Sciatic nerve (tissue), 2 donors: ENCODE measurements around the gene QDPR. TPM values are rescaled to one million over a fixed set of nuclear protein-coding genes. Genes with fewer than 3 reads are reported as not detected.
"Not testable (repeated sequence)": the region's sequence is repeated elsewhere in the genome, so short reads cannot be mapped to it uniquely, and the experiment has no call there.

Experiments
- ATAC-seq: fragments of 200-7000 bp; cut with Tn5 transposase; one replicate; pipeline ENCODE4 v1.9.1; 2020; ENCODE audit warnings: mild to moderate bottlenecking, moderate library complexity
- DNase-seq: peaks from one replicate; pipeline ENCODE4 v3.0.0-alpha.2; 2020; ENCODE audit warnings: low spot score
- intact Hi-C: fragments of 100-400 bp; cut with DNase I; formaldehyde crosslinking; loops from one replicate; pipeline ENCODE4 v1.14.2; 2022
- total RNA-seq: library from RNA; stranded (reverse); fragmentation: NEBNext Ultra II Directional; extraction: Animal tissue kit (Norgen Biotek cat#: 25700); gene quantifications from one replicate; pipeline ENCODE4 v1.2.1, GENCODE V29; 2021
- donor health status: DM: no; HTN: no; CAD: no.
- donor health status: DM: no; HTN: no; CAD: no.

The QDPR gene
- total RNA-seq, 1 donor from 2014 or later: 33.2 TPM

DNA sequence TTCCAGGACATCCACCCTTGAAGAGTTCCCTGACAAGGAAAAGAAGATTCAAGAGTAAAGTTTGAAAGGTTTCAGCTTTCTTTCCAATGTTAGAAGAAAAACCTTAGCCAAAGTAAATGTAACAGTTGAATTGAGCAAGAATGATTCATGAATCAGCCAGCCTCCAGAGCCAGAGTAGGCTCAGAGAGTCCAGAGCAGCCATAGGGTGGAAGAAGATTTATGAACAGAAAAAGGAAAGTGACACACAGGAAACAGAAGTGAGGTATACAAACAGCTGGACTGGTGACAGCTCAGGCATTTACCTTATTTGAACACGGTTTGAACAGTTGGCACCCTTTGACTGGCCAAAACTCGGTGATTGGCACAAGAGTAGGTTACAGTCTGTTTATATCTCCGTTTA, 63.2 kb downstream of the QDPR start:
- ATAC-seq (peak; percentile 85), DNase-seq (no peak)
- intact Hi-C loops: no loop called here

DNA sequence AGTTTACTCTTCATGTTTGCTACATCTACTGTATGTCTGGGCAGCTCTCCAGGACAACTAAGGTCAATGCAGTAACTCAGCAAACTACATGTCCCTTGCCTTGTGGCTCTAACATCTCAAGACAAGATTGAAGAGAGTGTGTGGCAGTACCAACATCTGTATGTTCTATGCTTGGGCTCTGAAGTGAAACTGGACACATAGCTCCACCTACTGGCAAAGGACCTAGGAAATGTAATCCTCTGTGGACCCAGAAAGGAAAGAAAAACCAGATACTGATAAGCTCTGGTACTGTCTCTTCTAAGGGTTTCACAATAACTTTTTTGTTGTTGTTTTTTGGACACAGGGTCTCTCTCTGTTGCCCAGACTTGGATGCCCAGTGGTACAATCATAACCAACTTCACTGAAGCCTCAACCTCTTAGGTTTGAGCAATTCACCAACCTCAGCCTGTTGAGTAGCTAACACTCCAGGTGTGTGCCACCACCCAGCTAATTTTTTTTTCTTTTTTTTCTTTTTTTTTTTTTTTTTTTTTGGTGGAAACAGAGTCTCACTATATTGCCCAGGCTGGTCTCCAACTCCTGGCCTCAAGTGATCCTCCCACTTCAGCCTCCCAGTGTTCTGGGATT, 64.1 kb downstream of the QDPR start:
- DNase-seq (no peak), ATAC-seq (peak; percentile 94)
- intact Hi-C loops: no loop called here

DNA sequence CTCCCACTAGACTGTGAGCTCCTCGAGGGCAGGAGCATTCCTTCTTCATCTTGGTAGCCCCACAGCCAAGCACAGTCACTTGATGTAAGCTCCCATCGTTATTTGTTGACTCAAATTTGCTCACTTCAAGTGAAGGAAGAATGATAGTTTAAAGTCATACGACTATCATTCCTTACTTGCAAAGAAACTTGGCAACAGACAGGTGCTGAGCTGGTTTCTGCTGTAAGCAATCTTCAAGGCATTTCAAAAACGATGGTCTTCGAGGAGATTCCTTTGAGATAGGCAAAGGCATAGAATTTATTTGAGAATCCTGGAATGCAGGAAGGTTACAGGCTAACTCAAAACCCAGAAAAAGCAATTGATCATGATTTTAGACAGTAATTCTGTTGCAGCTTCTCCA, 64.8 kb downstream of the QDPR start:
- DNase-seq: no peak
- ATAC-seq: no peak
- intact Hi-C loops: no loop called here

DNA sequence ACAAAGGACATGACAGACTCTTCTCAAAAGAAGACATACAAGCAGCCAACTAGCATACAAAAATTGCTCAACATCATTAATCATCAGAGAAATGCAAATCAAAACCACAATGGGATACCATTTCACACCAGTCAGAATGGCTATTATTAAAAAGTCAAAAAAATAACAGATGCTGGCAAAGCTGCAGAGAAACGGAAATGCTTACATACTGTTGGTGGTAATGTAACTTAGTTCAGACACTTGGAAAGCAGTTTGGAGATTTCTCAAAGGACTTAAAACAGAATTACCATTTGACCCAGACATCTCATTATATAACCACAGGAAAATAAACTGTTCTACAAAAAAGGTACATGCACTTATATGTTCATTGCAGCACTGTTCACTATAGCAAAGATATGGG, 69.4 kb downstream of the QDPR start:
- ATAC-seq, DNase-seq, intact Hi-C loops: not testable (repeated sequence)

DNA sequence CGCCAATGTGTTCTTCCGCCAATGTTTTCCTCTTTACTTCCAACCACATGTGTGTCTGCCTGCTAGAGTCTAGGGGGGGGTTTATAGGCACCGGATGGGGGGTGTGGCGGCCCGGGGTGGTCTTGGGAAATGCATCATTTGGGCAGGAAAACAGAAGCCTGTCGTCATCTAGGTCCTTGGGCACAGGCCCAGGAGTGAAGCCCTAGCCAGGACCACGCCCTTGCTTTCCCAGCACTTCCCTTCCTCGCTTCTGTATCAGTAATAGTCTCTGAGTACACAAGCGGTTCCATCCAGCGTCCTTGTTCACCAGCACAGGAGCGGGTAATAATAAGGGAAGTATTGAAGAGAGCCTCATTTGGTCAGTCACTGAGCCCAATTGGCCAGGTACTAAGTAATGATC, 74.5 kb downstream of the QDPR start:
- DNase-seq (no peak), ATAC-seq (no peak)
- intact Hi-C loops: no loop called here

DNA sequence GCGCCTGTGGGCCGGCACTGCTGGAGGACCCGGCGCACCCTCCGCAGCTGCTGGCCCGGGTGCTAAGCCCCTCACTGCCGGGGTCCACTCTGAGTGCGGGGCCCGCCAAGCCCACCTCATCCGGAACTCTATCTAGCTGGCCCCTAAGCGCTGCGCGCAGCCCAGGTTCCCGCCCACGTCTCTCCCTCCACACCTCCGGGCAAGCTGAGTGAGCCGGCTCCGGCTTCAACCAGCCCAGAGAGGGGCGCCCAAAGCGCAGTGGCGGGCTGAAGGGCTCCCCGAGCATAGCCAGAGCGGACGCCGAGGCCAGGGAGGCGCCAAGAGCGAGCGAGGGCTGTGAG, 75.2 kb downstream of the QDPR start:
- intact Hi-C loops: no loop called here
- ATAC-seq (no peak), DNase-seq (no peak)

Other genes starting within 250 kb of the QDPR start
- gene CLRN2, start 3.1 kb upstream of the QDPR start, total RNA-seq: not detected
- gene LAP3, start 65.1 kb upstream of the QDPR start, total RNA-seq: 77.7 TPM
- 48.4 TPM for gene MED28, start 102.6 kb upstream of the QDPR start, total RNA-seq